22Rv1 (cell line): ENCODE results near the gene TMIGD3.

Experiments used
- ZFX ChIP-seq: fragments of 450-650 bp; IDR thresholded peaks from 2 replicates; pipeline ENCODE4 v1.6.1; 2017; ENCODE audit warnings: antibody characterized with exemption, borderline replicate concordance
- TF ChIP-seq, protein P1 (sequence below): fragments of 450-650 bp; IDR thresholded peaks from 2 replicates; pipeline ENCODE4 v1.5.1; 2017; ENCODE audit warnings: mild to moderate bottlenecking

DNA sequence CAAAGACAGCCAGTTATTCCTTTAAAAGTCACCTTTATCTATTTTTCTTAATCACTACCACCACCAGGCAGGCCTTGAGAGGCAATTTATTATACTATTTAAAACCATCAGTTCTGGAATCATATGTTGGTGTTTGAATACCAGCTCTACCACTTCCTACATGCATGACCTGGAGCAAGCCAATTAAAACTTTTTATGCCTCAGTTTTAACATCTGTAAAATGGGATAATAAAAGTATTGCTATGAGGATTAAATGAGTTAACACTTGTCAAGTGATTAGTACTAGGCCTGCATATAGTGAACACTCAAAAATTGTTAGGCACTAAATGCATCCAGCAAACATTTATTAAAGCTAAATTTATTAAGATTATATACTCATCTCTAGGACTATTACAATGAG lies 49.2 kb upstream of the TMIGD3 start:
- TF ChIP-seq, protein P1, sequence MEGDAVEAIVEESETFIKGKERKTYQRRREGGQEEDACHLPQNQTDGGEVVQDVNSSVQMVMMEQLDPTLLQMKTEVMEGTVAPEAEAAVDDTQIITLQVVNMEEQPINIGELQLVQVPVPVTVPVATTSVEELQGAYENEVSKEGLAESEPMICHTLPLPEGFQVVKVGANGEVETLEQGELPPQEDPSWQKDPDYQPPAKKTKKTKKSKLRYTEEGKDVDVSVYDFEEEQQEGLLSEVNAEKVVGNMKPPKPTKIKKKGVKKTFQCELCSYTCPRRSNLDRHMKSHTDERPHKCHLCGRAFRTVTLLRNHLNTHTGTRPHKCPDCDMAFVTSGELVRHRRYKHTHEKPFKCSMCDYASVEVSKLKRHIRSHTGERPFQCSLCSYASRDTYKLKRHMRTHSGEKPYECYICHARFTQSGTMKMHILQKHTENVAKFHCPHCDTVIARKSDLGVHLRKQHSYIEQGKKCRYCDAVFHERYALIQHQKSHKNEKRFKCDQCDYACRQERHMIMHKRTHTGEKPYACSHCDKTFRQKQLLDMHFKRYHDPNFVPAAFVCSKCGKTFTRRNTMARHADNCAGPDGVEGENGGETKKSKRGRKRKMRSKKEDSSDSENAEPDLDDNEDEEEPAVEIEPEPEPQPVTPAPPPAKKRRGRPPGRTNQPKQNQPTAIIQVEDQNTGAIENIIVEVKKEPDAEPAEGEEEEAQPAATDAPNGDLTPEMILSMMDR: no peak
- no peak for TF ChIP-seq ZFX
